PC-9 (cell line): ENCODE data around the gene UBE2G2. TPM values are rescaled to one million over a fixed set of nuclear protein-coding genes. Genes with fewer than 3 reads are reported as not detected.

ENCODE experiments used
- BruUV-seq: library from RNA; stranded (reverse); fragments of 400-500 nt; replicated peaks from 2 replicates; lab custom pipeline; 2021; lab: Mats Ljungman, UMichigan
- CTCF ChIA-PET: fragments of 300-600 bp; sonication (Branson Sonifier 250); formaldehyde crosslinking; loops from one replicate; lab custom pipeline; 2022; ENCODE audit warnings: antibody characterized with exemption; lab: Charles Lee
- POLR2A ChIA-PET: fragments of 300-600 bp; sonication (Branson Sonifier 250); formaldehyde crosslinking; loops from one replicate; lab custom pipeline; 2022; ENCODE audit warnings: antibody characterized with exemption; ENCODE audit not compliant: unreplicated experiment; lab: Charles Lee
- DNase-seq, 2 experiments: peaks; one replicate each; pipeline versions ENCODE4 v3.0.0 to v3.0.0-alpha.2; 2015 to 2022; ENCODE audit warnings: mixed read lengths in 1 of 2
- H2AFZ ChIP-seq: fragments of 200-600 bp; sonication (generic); 2 replicates; pipeline ENCODE4 v1.8.1; 2017; ENCODE audit warnings: antibody characterized with exemption
- H3F3A ChIP-seq: fragments of 200-600 bp; sonication (generic); 2 replicates; pipeline ENCODE4 v1.8.1; 2017; ENCODE audit warnings: antibody characterized with exemption, mild to moderate bottlenecking, low read depth; ENCODE audit not compliant: insufficient read depth
- H3K27ac ChIP-seq: fragments of 200-600 bp; sonication (generic); 2 replicates; pipeline ENCODE4 v1.6.1; 2016; ENCODE audit warnings: mixed run types
- H3K27me3 ChIP-seq: fragments of 200-600 bp; sonication (generic); 2 replicates; pipeline ENCODE4 v1.6.1; 2016; ENCODE audit warnings: low read depth, mixed run types; ENCODE audit not compliant: insufficient read depth
- H3K36me3 ChIP-seq: fragments of 200-600 bp; sonication (generic); 2 replicates; pipeline ENCODE4 v1.6.1; 2016; ENCODE audit warnings: low read depth, mixed run types
- H3K4me1 ChIP-seq: fragments of 200-600 bp; sonication (generic); replicated peaks from 2 replicates; pipeline ENCODE4 v1.6.1; 2016; ENCODE audit warnings: mixed run types; ENCODE audit not compliant: insufficient read depth
- H3K4me2 ChIP-seq: fragments of 200-600 bp; sonication (generic); 2 replicates; pipeline ENCODE4 v1.6.1; 2017; ENCODE audit warnings: mixed run types
- H3K4me3 ChIP-seq: fragments of 200-600 bp; sonication (generic); 2 replicates; pipeline ENCODE4 v1.6.1; 2016; ENCODE audit warnings: mixed run types
- H3K79me2 ChIP-seq: fragments of 200-600 bp; sonication (generic); 2 replicates; pipeline ENCODE4 v1.6.1; 2017; ENCODE audit warnings: low read depth, mixed run types
- H3K9me2 ChIP-seq: fragments of 200-600 bp; sonication (generic); 2 replicates; pipeline ENCODE4 v1.8.1; 2017; ENCODE audit warnings: mild to moderate bottlenecking; ENCODE audit not compliant: insufficient read depth
- H3K9me3 ChIP-seq: fragments of 200-600 bp; sonication (generic); 2 replicates; pipeline ENCODE4 v1.8.1; 2016; ENCODE audit warnings: low read depth; ENCODE audit not compliant: insufficient read depth
- H4K20me1 ChIP-seq: fragments of 200-600 bp; sonication (generic); 2 replicates; pipeline ENCODE4 v1.8.1; 2017; ENCODE audit not compliant: insufficient read depth
- EZH2 ChIP-seq: fragments of 200-600 bp; sonication (generic); IDR thresholded peaks from 2 replicates; pipeline ENCODE4 v1.8.0; 2017; ENCODE audit warnings: antibody characterized with exemption, low read depth
- intact Hi-C: fragments of 100-400 bp; cut with micrococcal nuclease; formaldehyde crosslinking; loops from one replicate; pipeline ENCODE4 v1.10.0; 2022; ENCODE audit not compliant: unreplicated experiment
- total RNA-seq: library from RNA; stranded (reverse); gene quantifications from 2 replicates; pipeline ENCODE4 v1.2.3, GENCODE V29; 2021
- TF ChIP-seq, protein P1 (sequence below): fragments of 200-600 bp; sonication (generic); conservative IDR thresholded peaks from 2 replicates; pipeline ENCODE4 v1.6.1; 2017; ENCODE audit warnings: mixed run types, antibody characterized with exemption, mild to moderate bottlenecking, moderate library complexity

UBE2G2 gene
- total RNA-seq, 1 experiment from 2014 or later, result 51.9 TPM

DNA sequence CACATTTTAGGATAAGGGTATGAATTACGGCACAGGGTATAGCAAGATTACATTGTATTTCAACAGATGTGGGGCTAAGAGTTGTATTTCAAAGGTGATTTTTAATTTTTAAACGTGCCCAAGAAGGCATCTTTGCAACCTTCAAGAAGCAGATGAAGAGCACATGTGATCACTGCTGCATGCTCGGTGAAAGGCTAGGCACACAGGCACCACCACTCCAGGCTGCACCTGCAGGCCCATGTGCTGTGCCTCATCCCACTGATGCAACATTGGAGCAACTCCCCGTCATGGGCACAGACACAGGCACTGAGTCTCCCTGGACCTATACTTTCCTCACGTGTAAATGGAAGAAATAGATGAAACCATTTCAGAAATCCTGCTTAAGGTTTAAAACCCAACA, 23.5 kb downstream of the UBE2G2 start:
- BruUV-seq, result no TSS peak
- CTCF ChIA-PET, result no interaction called here
- Histone ChIP-seq H3K4me2 (no peak overlapping the region), H3K4me3 (no peak overlapping the region), H3F3A (no peaks in the 10 kb centered on the region; the same call in 1 of the 2 replicates), H3K9me2 (no peaks in the 10 kb centered on the region), H3K79me2 (no peaks in the 10 kb centered on the region; the same call in 1 of the 2 replicates), H3K27me3 (no peaks in the 10 kb centered on the region), H3K4me1 (no peaks in the 10 kb centered on the region), H2AFZ (no peak overlapping the region), H3K36me3 (0 out of 2 replicates have a peak, but pooled peaks cover 10% of the 10 kb centered on the region), H3K27ac (no peak overlapping the region), H3K9me3 (no peaks in the 10 kb centered on the region), H4K20me1 (peaks cover 10% of the 10 kb centered on the region; the same call in 1 of the 2 replicates)
- no peak for TF ChIP-seq EZH2
- TF ChIP-seq, protein P1, sequence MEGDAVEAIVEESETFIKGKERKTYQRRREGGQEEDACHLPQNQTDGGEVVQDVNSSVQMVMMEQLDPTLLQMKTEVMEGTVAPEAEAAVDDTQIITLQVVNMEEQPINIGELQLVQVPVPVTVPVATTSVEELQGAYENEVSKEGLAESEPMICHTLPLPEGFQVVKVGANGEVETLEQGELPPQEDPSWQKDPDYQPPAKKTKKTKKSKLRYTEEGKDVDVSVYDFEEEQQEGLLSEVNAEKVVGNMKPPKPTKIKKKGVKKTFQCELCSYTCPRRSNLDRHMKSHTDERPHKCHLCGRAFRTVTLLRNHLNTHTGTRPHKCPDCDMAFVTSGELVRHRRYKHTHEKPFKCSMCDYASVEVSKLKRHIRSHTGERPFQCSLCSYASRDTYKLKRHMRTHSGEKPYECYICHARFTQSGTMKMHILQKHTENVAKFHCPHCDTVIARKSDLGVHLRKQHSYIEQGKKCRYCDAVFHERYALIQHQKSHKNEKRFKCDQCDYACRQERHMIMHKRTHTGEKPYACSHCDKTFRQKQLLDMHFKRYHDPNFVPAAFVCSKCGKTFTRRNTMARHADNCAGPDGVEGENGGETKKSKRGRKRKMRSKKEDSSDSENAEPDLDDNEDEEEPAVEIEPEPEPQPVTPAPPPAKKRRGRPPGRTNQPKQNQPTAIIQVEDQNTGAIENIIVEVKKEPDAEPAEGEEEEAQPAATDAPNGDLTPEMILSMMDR, result no peak
- DNase-seq, result no peak
- POLR2A ChIA-PET, result no interaction called here
- intact Hi-C loops, result no loop called here

DNA sequence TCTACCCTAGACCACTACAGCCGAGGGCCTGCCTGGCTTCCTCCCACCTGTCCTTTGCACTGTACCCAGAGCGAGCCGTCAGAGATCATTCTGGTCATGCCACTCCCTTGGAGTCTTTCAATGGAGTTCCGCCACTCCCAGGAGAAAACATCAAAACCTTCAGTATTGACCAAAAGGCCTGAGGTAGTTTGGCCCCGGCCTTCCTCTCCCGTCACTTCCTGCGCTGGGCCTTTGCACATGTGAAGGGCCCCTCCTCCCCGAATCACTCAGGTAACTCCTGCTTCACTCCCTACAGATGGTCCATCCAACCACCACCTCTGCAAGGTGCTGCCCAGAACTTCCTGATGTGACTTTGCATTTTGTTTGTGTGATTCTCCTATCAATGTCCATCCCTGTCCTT, 26.6 kb downstream of the UBE2G2 start:
- Histone ChIP-seq H3K36me3 (0 out of 2 replicates have a peak, but pooled peaks cover 10% of the 10 kb centered on the region), H3F3A (no peaks in the 10 kb centered on the region; the same call in 1 of the 2 replicates), H3K4me3 (no peak overlapping the region), H3K4me2 (no peak overlapping the region), H3K27me3 (no peaks in the 10 kb centered on the region), H3K4me1 (no peaks in the 10 kb centered on the region), H3K9me3 (no peaks in the 10 kb centered on the region), H3K9me2 (no peaks in the 10 kb centered on the region), H3K79me2 (no peaks in the 10 kb centered on the region; the same call in 1 of the 2 replicates), H4K20me1 (no peaks in the 10 kb centered on the region), H2AFZ (no peak overlapping the region), H3K27ac (no peak overlapping the region)
- TF ChIP-seq EZH2, result no peak
- TF ChIP-seq, protein P1, result no peak
- CTCF ChIA-PET, result no interaction called here
- POLR2A ChIA-PET, result no interaction called here
- no peak for DNase-seq
- intact Hi-C loops, result no loop called here
- BruUV-seq, result no TSS peak

DNA sequence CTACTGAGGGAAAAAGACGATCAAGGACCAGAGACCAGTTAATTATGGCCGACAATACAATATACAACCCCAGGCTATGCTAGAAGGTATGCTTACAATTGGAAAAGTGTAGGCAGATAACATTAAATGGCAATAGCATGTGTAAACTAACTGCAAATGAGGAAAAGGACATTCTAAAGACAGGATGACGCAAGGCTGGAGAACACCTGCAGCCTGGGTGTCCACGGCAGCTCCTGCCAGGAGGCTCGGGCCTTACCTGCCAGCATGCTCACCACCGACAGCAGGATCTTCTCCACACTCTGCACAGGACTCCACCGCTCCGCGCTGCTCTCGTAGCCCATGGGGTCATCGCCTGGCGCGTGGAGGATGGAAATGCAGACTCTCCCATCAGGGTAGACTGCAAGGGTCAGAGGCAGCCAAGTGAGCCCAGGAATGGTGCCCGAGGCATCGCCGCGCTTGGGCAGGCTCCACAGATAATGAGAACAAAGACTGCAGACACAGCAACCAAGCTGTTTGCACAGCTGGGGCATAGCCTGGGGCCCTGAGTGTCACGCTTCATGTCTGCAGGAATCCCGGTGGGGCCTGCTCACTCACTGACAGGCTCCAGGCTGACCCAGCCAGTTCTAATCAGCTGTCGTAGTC, 28.2 kb downstream of the UBE2G2 start:
- H3K4me3 ChIP-seq, result no peak overlapping the region
- H3K27me3 ChIP-seq, result no peaks in the 10 kb centered on the region
- ChIA-PET POLR2A (no interaction called here), CTCF (no interaction called here)
- H2AFZ ChIP-seq, result no peak overlapping the region
- H3K27ac ChIP-seq, result no peak overlapping the region
- H4K20me1 ChIP-seq, result no peaks in the 10 kb centered on the region
- BruUV-seq, result no TSS peak
- no peaks in the 10 kb centered on the region for H3K79me2 ChIP-seq
- H3K4me1 ChIP-seq, result no peaks in the 10 kb centered on the region
- H3K4me2 ChIP-seq, result no peak overlapping the region
- 0 out of 2 replicates have a peak, but pooled peaks cover 9% of the 10 kb centered on the region for H3K36me3 ChIP-seq
- no peaks in the 10 kb centered on the region for H3K9me3 ChIP-seq
- intact Hi-C loops, result no loop called here
- TF ChIP-seq EZH2, result no peak
- TF ChIP-seq, protein P1, result no peak
- no peaks in the 10 kb centered on the region; the same call in 1 of the 2 replicates for H3F3A ChIP-seq
- DNase-seq, result no peak
- no peaks in the 10 kb centered on the region for H3K9me2 ChIP-seq
